ENCODE data around the gene CRTAC1.

CRTAC1 gene

DNA sequence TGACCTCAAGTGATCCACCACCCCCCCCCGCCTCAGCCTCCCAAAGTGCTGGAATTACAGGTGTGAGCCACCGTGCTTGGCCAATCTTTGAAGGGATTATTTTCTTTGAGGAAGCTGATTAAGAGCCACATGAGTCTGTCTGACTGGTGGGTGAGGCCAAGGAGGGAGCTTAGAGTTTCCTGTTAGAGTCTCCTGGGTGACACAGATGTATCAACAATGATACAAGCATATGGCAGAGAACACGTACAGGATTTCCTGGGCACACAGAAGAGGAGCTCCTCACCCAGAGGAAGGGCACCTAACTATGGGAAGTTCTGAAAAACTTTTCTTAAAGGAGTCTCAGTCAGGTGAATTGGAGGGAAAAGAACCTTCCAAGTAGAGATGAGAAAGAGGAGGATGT is 111.4 kb downstream of the CRTAC1 start:
- Histone ChIP-seq H3K4me3 (no peak overlapping the region), H3K36me3 (no peaks in the 10 kb centered on the region), H3K9me3 (no peaks in the 10 kb centered on the region), H3K4me1 (peaks cover 23% of the 10 kb centered on the region), H3K9ac (no peak overlapping the region), H3K27ac (no peak overlapping the region), H3K27me3 (no peaks in the 10 kb centered on the region), H4K20me1 (no peaks in the 10 kb centered on the region), H3K4me2 (peak overlapping the region; percentile 46)
- TF ChIP-seq Cebpa-rat (IDR thresholded peaks at IDR 0.05), result no peak

GRCh38 chr10:97916586-97916985 is 113.8 kb downstream of the CRTAC1 start:
- Histone ChIP-seq H3K36me3 (no peaks in the 10 kb centered on the region), H3K4me2 (no peak overlapping the region), H3K4me1 (peaks cover 36% of the 10 kb centered on the region), H3K27ac (no peak overlapping the region), H3K27me3 (no peaks in the 10 kb centered on the region), H3K4me3 (no peak overlapping the region), H3K9ac (no peak overlapping the region), H3K9me3 (no peaks in the 10 kb centered on the region), H4K20me1 (no peaks in the 10 kb centered on the region)
- no peak for TF ChIP-seq Cebpa-rat (IDR thresholded peaks at IDR 0.05)

GRCh38 chr10:97915346-97916131 is 114.9 kb downstream of the CRTAC1 start:
- peaks cover 36% of the 10 kb centered on the region for H3K4me1 ChIP-seq
- H3K27ac ChIP-seq, result no peak overlapping the region
- H3K36me3 ChIP-seq, result no peaks in the 10 kb centered on the region
- no peaks in the 10 kb centered on the region for H4K20me1 ChIP-seq
- H3K9ac ChIP-seq, result no peak overlapping the region
- no peaks in the 10 kb centered on the region for H3K9me3 ChIP-seq
- no peak for TF ChIP-seq Cebpa-rat (IDR thresholded peaks at IDR 0.05)
- H3K4me2 ChIP-seq, result no peak overlapping the region
- no peaks in the 10 kb centered on the region for H3K27me3 ChIP-seq
- no peak overlapping the region for H3K4me3 ChIP-seq

GRCh38 chr10:97914837-97915211 is 115.6 kb downstream of the CRTAC1 start:
- H3K9me3 ChIP-seq, result no peaks in the 10 kb centered on the region
- H4K20me1 ChIP-seq, result no peaks in the 10 kb centered on the region
- peaks cover 36% of the 10 kb centered on the region for H3K4me1 ChIP-seq
- H3K4me2 ChIP-seq, result peak overlapping the region; percentile 54
- no peak overlapping the region for H3K4me3 ChIP-seq
- H3K27me3 ChIP-seq, result no peaks in the 10 kb centered on the region
- H3K9ac ChIP-seq, result no peak overlapping the region
- TF ChIP-seq Cebpa-rat (IDR thresholded peaks at IDR 0.05), result no peak
- no peak overlapping the region for H3K27ac ChIP-seq
- H3K36me3 ChIP-seq, result no peaks in the 10 kb centered on the region

- H3K27me3 ChIP-seq, result no peaks in the 10 kb centered on the region
- peaks cover 33% of the 10 kb centered on the region for H3K4me1 ChIP-seq
- H3K4me3 ChIP-seq, result no peak overlapping the region
- H3K4me2 ChIP-seq, result peak overlapping the region; percentile 54
- H3K9me3 ChIP-seq, result no peaks in the 10 kb centered on the region
- H3K9ac ChIP-seq, result no peak overlapping the region
- no peaks in the 10 kb centered on the region for H4K20me1 ChIP-seq
- H3K27ac ChIP-seq, result no peak overlapping the region
- H3K36me3 ChIP-seq, result no peaks in the 10 kb centered on the region
- TF ChIP-seq Cebpa-rat (IDR thresholded peaks at IDR 0.05), result no peak
These were observed 116.1 kb downstream of the CRTAC1 start for GRCh38 chr10:97914171-97914836.

DNA sequence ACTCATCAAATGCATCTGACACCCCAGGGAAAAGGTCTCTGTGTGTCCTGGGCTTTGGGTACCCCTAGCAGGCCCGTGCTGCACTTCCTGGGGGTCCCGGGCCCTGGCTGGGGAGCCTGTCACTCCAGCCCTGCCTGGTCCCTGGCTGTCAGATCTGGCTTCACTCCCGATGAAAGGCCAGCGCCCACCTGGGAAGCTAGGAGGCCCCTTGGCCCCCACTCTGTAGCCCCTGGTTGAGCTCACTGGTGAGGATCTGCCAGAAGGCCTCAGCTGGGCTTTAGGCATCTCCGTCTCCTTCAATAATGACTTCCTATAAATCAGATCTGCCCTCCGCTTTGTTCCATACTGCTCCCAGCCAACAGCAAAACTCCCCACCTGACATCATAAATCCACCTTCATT is 116.8 kb downstream of the CRTAC1 start:
- no peaks in the 10 kb centered on the region for H4K20me1 ChIP-seq
- no peak overlapping the region for H3K27ac ChIP-seq
- no peak overlapping the region for H3K4me2 ChIP-seq
- no peaks in the 10 kb centered on the region for H3K9me3 ChIP-seq
- peaks cover 26% of the 10 kb centered on the region for H3K4me1 ChIP-seq
- no peaks in the 10 kb centered on the region for H3K27me3 ChIP-seq
- no peak overlapping the region for H3K9ac ChIP-seq
- no peak overlapping the region for H3K4me3 ChIP-seq
- no peaks in the 10 kb centered on the region for H3K36me3 ChIP-seq
- TF ChIP-seq Cebpa-rat (IDR thresholded peaks at IDR 0.05), result no peak

GRCh38 chr10:97913193-97913592 is 117.2 kb downstream of the CRTAC1 start:
- H3K27me3 ChIP-seq, result no peaks in the 10 kb centered on the region
- H3K4me3 ChIP-seq, result no peak overlapping the region
- H3K4me1 ChIP-seq, result peaks cover 22% of the 10 kb centered on the region
- no peaks in the 10 kb centered on the region for H3K36me3 ChIP-seq
- H3K9ac ChIP-seq, result no peak overlapping the region
- no peak overlapping the region for H3K4me2 ChIP-seq
- H4K20me1 ChIP-seq, result no peaks in the 10 kb centered on the region
- no peak for TF ChIP-seq Cebpa-rat (IDR thresholded peaks at IDR 0.05)
- H3K27ac ChIP-seq, result no peak overlapping the region
- no peaks in the 10 kb centered on the region for H3K9me3 ChIP-seq

DNA sequence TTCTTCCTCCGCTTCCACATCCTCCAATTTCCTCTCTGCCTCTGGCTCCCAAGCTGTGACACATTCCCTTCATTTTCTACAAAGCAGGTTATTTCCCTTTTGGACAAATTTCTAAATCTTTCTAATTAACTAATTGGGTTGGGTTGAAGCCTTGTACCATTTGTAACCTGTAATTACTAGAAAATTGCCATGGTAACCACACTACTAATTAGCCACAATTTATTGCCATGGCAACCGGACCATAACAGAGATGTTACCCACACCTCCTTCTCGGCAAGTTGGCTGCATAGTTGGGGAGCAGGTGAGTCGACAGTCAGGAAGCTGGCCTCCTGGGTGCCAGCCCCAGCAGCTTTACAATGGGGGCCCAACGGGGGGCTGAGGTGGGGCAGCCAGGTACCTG is 119.2 kb downstream of the CRTAC1 start:
- no peak overlapping the region for H3K4me2 ChIP-seq
- H3K4me3 ChIP-seq, result no peak overlapping the region
- H3K36me3 ChIP-seq, result no peaks in the 10 kb centered on the region
- no peak overlapping the region for H3K9ac ChIP-seq
- no peaks in the 10 kb centered on the region for H3K9me3 ChIP-seq
- no peak overlapping the region for H3K27ac ChIP-seq
- H4K20me1 ChIP-seq, result no peaks in the 10 kb centered on the region
- TF ChIP-seq Cebpa-rat (IDR thresholded peaks at IDR 0.05), result no peak
- H3K4me1 ChIP-seq, result peaks cover 21% of the 10 kb centered on the region
- H3K27me3 ChIP-seq, result peaks cover 9% of the 10 kb centered on the region; the same call in 1 of the 2 replicates

GRCh38 chr10:97910661-97911060 is 119.8 kb downstream of the CRTAC1 start:
- peaks cover 14% of the 10 kb centered on the region; the same call in 1 of the 2 replicates for H3K27me3 ChIP-seq
- no peaks in the 10 kb centered on the region for H3K36me3 ChIP-seq
- H4K20me1 ChIP-seq, result no peaks in the 10 kb centered on the region

DNA sequence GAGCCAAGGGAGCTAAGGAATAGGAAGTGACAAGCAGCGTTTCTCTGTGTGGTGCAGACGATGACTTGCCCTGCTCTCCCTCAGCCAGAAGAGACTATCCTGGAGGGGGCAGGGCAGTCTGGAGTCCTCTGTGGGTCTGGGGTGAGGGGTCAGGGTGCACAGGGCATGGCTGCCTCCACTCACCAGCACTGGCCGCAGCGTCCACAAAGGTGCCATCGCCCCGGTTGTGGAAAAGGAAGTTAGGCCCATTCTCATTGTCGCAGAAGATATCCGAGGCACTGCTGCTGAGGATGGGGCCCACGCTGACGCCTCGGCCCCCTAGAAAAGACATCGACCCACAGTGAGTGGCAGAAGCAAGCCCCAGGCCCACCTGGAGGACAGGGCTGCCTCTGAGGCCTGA is 122.6 kb downstream of the CRTAC1 start:
- Histone ChIP-seq H3K36me3 (no peaks in the 10 kb centered on the region), H3K4me2 (no peak overlapping the region), H3K9ac (no peak overlapping the region), H3K27ac (no peak overlapping the region), H3K9me3 (no peaks in the 10 kb centered on the region), H4K20me1 (no peaks in the 10 kb centered on the region), H3K27me3 (peaks cover 20% of the 10 kb centered on the region; the same call in 1 of the 2 replicates), H3K4me3 (no peak overlapping the region), H3K4me1 (peaks cover 8% of the 10 kb centered on the region)
- TF ChIP-seq Cebpa-rat (IDR thresholded peaks at IDR 0.05), result no peak

More at GRCh38 chr10:97910661-97911060, 119.8 kb downstream of the CRTAC1 start:
- H3K9me3 ChIP-seq, result no peaks in the 10 kb centered on the region
- no peak overlapping the region for H3K4me3 ChIP-seq
- peaks cover 21% of the 10 kb centered on the region for H3K4me1 ChIP-seq
- H3K4me2 ChIP-seq, result no peak overlapping the region
- no peak for TF ChIP-seq Cebpa-rat (IDR thresholded peaks at IDR 0.05)
- no peak overlapping the region for H3K27ac ChIP-seq
- no peak overlapping the region for H3K9ac ChIP-seq

Data from BLaER1 (cell line).